A549 (cell line): Measurements from ENCODE around the gene PTPN4. TPM values are rescaled to one million over a fixed set of nuclear protein-coding genes. Genes with fewer than 3 reads are reported as not detected.

Experiments used
- ATAC-seq, 2 experiments: fragments of 200-7000 bp in 1 of 2; fragments of >200 bp in 1 of 2; cut with Nextera tagmentation in 1 of 2; cut with Tn5 transposase in 1 of 2; 3 replicates each; pipeline versions ENCODE4 v1.8.0 to v1.9.1; 2018 to 2020; ENCODE audit warnings: mild to moderate bottlenecking in 1 of 2, moderate library complexity in 1 of 2
- CTCF ChIA-PET: fragments of 300-600 bp; sonication (Branson Sonifier 250); formaldehyde crosslinking; extraction: SDS; loops from one replicate; lab custom pipeline; 2021; ENCODE audit warnings: antibody characterized with exemption, inconsistent platforms; lab: Yijun Ruan, JAX
- POLR2A ChIA-PET: fragments of 350-600 bp; formaldehyde crosslinking; extraction: SDS; loops from one replicate; lab custom pipeline; 2021; ENCODE audit warnings: antibody characterized with exemption, inconsistent platforms; lab: Yijun Ruan, JAX
- DNase-seq, 2 experiments: peaks; one replicate each; pipeline versions ENCODE4 v3.0.0 to v3.0.0-alpha.2; 2011 to 2016; ENCODE audit warnings: low read depth in 1 of 2, low spot score in 1 of 2
- FAIRE-seq: peaks from 2 replicates; lab custom pipeline; 2011; peaks lifted over from hg19 to GRCh38; lab: Jason Lieb, UNC
- H3K27ac ChIP-seq, 2 experiments: fragments of >200 bp; sonication (Bioruptor Twin); formaldehyde crosslinking; 3 replicates each; pipeline ENCODE4 v1.5.1; 2016 to 2017
- H3K4me1 ChIP-seq: fragments of >200 bp; sonication (Bioruptor Twin); formaldehyde crosslinking; 3 replicates; pipeline ENCODE4 v1.6.1; 2016
- H3K4me2 ChIP-seq: fragments of >200 bp; sonication (Bioruptor Twin); formaldehyde crosslinking; 3 replicates; pipeline ENCODE4 v1.6.1; 2016
- H3K4me3 ChIP-seq: fragments of >200 bp; sonication (Bioruptor Twin); formaldehyde crosslinking; 3 replicates; pipeline ENCODE4 v1.5.1; 2016
- H3K9me3 ChIP-seq: fragments of >200 bp; sonication (Bioruptor Twin); formaldehyde crosslinking; 3 replicates; pipeline ENCODE4 v1.6.1; 2016
- CBX2 ChIP-seq: fragments of 200-600 bp; sonication (generic); IDR thresholded peaks from 2 replicates; pipeline ENCODE4 v1.6.1; 2016; ENCODE audit warnings: low read depth, mild to moderate bottlenecking, borderline replicate concordance
- CEBPB ChIP-seq, 2 experiments: fragments of >200 bp in 1 of 2; sonication (Bioruptor Twin) in 1 of 2; formaldehyde crosslinking in 1 of 2; IDR thresholded peaks; 2 replicates each; pipeline ENCODE4 v1.6.1; 2012 to 2016
- CHD4 ChIP-seq: fragments of 200-600 bp; sonication (generic); IDR thresholded peaks from 2 replicates; pipeline ENCODE4 v1.6.1; 2016; ENCODE audit warnings: antibody characterized with exemption, mild to moderate bottlenecking, borderline replicate concordance
- EHMT2 ChIP-seq: fragments of 200-600 bp; sonication (generic); IDR thresholded peaks from 2 replicates; pipeline ENCODE4 v1.6.1; 2016; ENCODE audit warnings: antibody characterized with exemption, low read depth, mild to moderate bottlenecking, moderate library complexity
- EP300 ChIP-seq, 2 experiments: fragments of >200 bp; sonication (Bioruptor Twin); formaldehyde crosslinking; IDR thresholded peaks; 2 replicates in 1 of 2; 3 replicates in 1 of 2; pipeline ENCODE4 v1.6.1; 2016 to 2017
- ESRRA ChIP-seq: fragments of 150-350 bp; IDR thresholded peaks from 2 replicates; pipeline ENCODE4 v1.6.1; 2014; ENCODE audit warnings: mild to moderate bottlenecking, low read length, borderline replicate concordance
- FOSL2 ChIP-seq, 2 experiments: fragments of 450-650 bp in 1 of 2; fragments of >200 bp in 1 of 2; sonication (Bioruptor Twin) in 1 of 2; formaldehyde crosslinking; IDR thresholded peaks; 2 replicates each; pipeline versions ENCODE4 v1.5.0 to v1.6.1; 2016 to 2020; ENCODE audit warnings: mild to moderate bottlenecking in 1 of 2, moderate library complexity in 1 of 2
- HOXB5 ChIP-seq: fragments of 250-450 bp; sonication (Bioruptor Pico); IDR thresholded peaks from 2 replicates; pipeline ENCODE4 v1.5.0; 2020; ENCODE audit warnings: mild to moderate bottlenecking, moderate library complexity
- JUNB ChIP-seq: fragments of >200 bp; sonication (Bioruptor Twin); formaldehyde crosslinking; IDR thresholded peaks from 2 replicates; pipeline ENCODE4 v1.6.1; 2016
- KDM1A ChIP-seq: fragments of 200-600 bp; sonication (generic); IDR thresholded peaks from 2 replicates; pipeline ENCODE4 v1.6.1; 2016; ENCODE audit warnings: low read depth, mild to moderate bottlenecking
- MAZ ChIP-seq: fragments of 150-350 bp; IDR thresholded peaks from 2 replicates; pipeline ENCODE4 v1.6.1; 2014; ENCODE audit warnings: antibody characterized with exemption, low read depth, low read length, borderline replicate concordance
- NFE2L2 ChIP-seq: fragments of 150-350 bp; conservative IDR thresholded peaks from 2 replicates; pipeline ENCODE4 v1.6.1; 2014; ENCODE audit warnings: low read length
- NPAS2 ChIP-seq: fragments of 250-450 bp; sonication (Bioruptor Pico); IDR thresholded peaks from 2 replicates; pipeline ENCODE4 v1.8.0; 2022; ENCODE audit warnings: mild to moderate bottlenecking, moderate library complexity, borderline replicate concordance
- NR3C1 ChIP-seq: fragments of >200 bp; sonication (Bioruptor Twin); formaldehyde crosslinking; IDR thresholded peaks from 3 replicates; pipeline ENCODE4 v1.6.1; 2017
- POLR2A ChIP-seq: IDR thresholded peaks from 2 replicates; pipeline ENCODE4 v1.6.1; 2012; ENCODE audit warnings: mild to moderate bottlenecking, low read length
- RAD21 ChIP-seq, 2 experiments: fragments of >200 bp in 1 of 2; sonication (Bioruptor Twin) in 1 of 2; formaldehyde crosslinking in 1 of 2; IDR thresholded peaks in 1 of 2; conservative IDR thresholded peaks in 1 of 2; 2 replicates in 1 of 2; 3 replicates in 1 of 2; pipeline ENCODE4 v1.6.1; 2012 to 2018; ENCODE audit warnings: inconsistent platforms in 1 of 2
- RCOR1 ChIP-seq: fragments of 150-350 bp; IDR thresholded peaks from 2 replicates; pipeline ENCODE4 v1.6.1; 2014; ENCODE audit warnings: antibody characterized with exemption, low read length, low read depth
- RNF2 ChIP-seq: fragments of 200-600 bp; sonication (generic); IDR thresholded peaks from 2 replicates; pipeline ENCODE4 v1.6.1; 2016; ENCODE audit warnings: low read depth, mild to moderate bottlenecking, antibody characterized with exemption, moderate library complexity, borderline replicate concordance
- TP53 ChIP-seq: fragments of 250-450 bp; sonication (Bioruptor Pico); IDR thresholded peaks from 2 replicates; pipeline ENCODE4 v1.5.0; 2021; ENCODE audit warnings: mild to moderate bottlenecking, moderate library complexity
- WGBS: methylation state at CpG from one replicate; pipeline ENCODE4 v1.1.6; 2017; ENCODE audit errors: missing lambda C conversion rate; 5-methylcytosine and 5-hydroxymethylcytosine counted together
- polyA plus RNA-seq, 4 experiments: library from polyadenylated mRNA; depleted of rRNA in 3 of 4; stranded (reverse); fragments of >200 nt; fragmentation: RNase III in 1 of 4; extraction: RNeasy Plus Mini Kit Qiagen cat#74134 plus additional on column Dnase treatment in 1 of 4; gene quantifications; 2 replicates in 3 of 4; 3 replicates in 1 of 4; pipeline ENCODE4 v1.2.3, GENCODE V29; 2011 to 2017

Gene PTPN4
- polyA plus RNA-seq, 2 of the 4 experiments (the other 2 are of a cell fraction), result 14.5 to 36.6 TPM

DNA sequence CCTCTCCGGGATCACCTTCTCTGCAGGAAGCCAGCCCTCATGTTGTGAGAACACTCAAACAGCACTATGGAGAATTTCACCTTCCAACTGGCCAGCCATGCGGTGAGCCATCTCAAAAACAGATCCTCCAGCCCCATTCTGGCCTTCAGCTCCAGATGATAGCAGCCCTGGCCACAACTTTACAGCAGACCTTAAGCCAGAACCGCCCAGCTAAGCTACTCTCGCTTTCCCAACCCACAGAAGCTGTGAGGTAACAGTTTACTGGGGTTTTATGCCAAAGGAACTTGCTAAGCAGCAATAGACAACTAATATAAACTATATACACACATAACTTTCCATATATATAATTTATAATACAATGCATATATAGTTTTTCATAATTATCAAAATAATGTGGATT is 11.6 kb upstream of the PTPN4 start:
- FAIRE-seq (no peak), DNase-seq (no peak), ATAC-seq (no peak)
- WGBS, result 90% methylated on average over 4 of the region's 4 CpGs
- Histone ChIP-seq H3K9me3 (no peaks in the 10 kb centered on the region), H3K27ac (no peak overlapping the region), H3K4me2 (no peak overlapping the region), H3K4me1 (peaks cover 51% of the 10 kb centered on the region), H3K4me3 (no peak overlapping the region)
- ChIA-PET POLR2A (interaction anchor here (1.5 kb wide), 1 partner anchor 11 kb away, joined by 4 read pairs; the partner anchor contains the start of gene PTPN4), CTCF (interaction anchor here (1.2 to 3.8 kb wide), 3 partner anchors 10 to 75 kb away, joined by 4 to 16 read pairs (median 4); no protein-coding TSS in a partner anchor)
- no peak for TF ChIP-seq CEBPB (IDR thresholded peaks at IDR 0.05)
- no peak for TF ChIP-seq POLR2A
- TF ChIP-seq NFE2L2, result no peak
- TF ChIP-seq RNF2, result no peak
- no peak for TF ChIP-seq HOXB5 (CRISPR knock-in tag)
- no peak for TF ChIP-seq EHMT2
- no peak for TF ChIP-seq NR3C1
- TF ChIP-seq NPAS2 (CRISPR knock-in tag), result no peak
- no peak for TF ChIP-seq MAZ
- TF ChIP-seq CBX2, result no peak
- no peak for TF ChIP-seq TP53 (CRISPR knock-in tag)
- TF ChIP-seq EP300 (IDR thresholded peaks at IDR 0.05), result no peak
- TF ChIP-seq CHD4, result no peak
- no peak for TF ChIP-seq RCOR1
- no peak for TF ChIP-seq KDM1A
- no peak for TF ChIP-seq ESRRA

DNA sequence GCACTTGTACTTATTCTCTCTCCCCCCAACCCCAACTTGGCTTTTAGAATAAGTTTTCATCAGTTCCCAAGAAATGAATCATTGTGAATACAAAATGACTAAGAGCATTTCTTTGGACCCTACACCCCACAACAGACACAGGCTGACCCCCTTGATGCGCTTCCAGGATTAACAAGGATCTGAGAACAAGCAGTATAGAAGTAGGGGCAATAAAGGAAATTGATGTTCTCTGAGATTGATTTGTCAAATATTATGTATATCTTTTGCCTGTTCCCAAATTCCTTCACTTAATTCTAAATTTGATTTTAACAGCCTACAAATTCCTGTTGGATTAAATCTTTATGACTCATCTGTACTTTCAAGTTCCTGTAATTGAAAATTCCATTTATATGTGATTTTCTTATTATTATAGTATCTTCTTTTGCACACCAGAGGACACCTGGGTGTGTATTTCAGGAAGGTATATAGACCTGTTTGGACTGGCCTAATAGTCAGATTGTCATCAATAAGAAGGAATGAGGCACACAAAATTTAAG is 10.2 kb upstream of the PTPN4 start:
- TF ChIP-seq FOSL2 (IDR thresholded peaks at IDR 0.05), result peak; percentile 44; the same call in 1 of the 2 replicates
- no peak for TF ChIP-seq FOSL2 (CRISPR knock-in tag; IDR thresholded peaks at IDR 0.05)
- peak; percentile 77 for TF ChIP-seq JUNB
- TF ChIP-seq RAD21 (conservative IDR thresholded peaks at IDR 0.05 in 1 of 2, IDR thresholded peaks at IDR 0.05 in 1 of 2), result no peak
- Histone ChIP-seq H3K4me3 (no peak overlapping the region), H3K4me2 (peak overlapping the region; percentile 48), H3K4me1 (peaks cover 44% of the 10 kb centered on the region), H3K9me3 (no peaks in the 10 kb centered on the region), H3K27ac (peak overlapping the region in 1 of 2 experiments; percentile 48; a peak in 3 of 6 replicates)
- no peak for ATAC-seq
- no peak for DNase-seq
- 50% methylated on average over 1 of the region's 1 CpG for WGBS
- FAIRE-seq, result no peak
- ChIA-PET POLR2A (interaction anchor here (1.5 kb wide), 1 partner anchor 10 kb away, joined by 4 read pairs; the partner anchor contains the start of gene PTPN4), CTCF (interaction anchor here (1.0 to 3.8 kb wide), 2 partner anchors 47 to 73 kb away, joined by 3 to 16 read pairs; no protein-coding TSS in a partner anchor)

DNA sequence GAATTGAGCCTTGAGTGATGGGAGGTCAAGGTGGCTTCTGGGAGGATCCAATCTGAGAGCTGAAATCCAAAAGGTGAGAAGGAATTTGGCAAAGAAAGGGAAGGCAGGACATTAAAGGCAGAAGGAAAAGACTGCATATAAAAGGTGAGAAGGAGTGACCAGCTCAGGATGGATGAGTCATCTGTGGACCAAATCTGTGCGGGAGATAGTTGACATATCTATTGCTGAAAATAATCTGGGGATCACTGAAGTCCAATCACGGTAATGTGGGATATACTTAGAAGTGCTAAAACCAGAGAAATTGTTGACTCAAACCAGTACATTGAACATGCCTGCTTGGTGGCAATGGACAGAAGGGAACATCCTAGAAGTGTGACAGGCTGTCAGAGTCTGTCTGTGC is 8.0 kb upstream of the PTPN4 start:
- no peak for TF ChIP-seq FOSL2 (IDR thresholded peaks at IDR 0.05)
- peak; percentile 43; the same call in 1 of the 2 replicates for TF ChIP-seq FOSL2 (CRISPR knock-in tag; IDR thresholded peaks at IDR 0.05)
- no peak for TF ChIP-seq CEBPB (IDR thresholded peaks at IDR 0.05)
- CTCF ChIA-PET, result no interaction called here
- H3K27ac ChIP-seq, result no peak overlapping the region
- H3K9me3 ChIP-seq, result no peaks in the 10 kb centered on the region
- no peak overlapping the region for H3K4me2 ChIP-seq
- no peak for FAIRE-seq
- DNase-seq, result no peak
- H3K4me1 ChIP-seq, result peaks cover 33% of the 10 kb centered on the region
- ATAC-seq, result no peak
- POLR2A ChIA-PET, result no interaction called here
- 31% methylated on average over 2 of the region's 2 CpGs for WGBS
- no peak overlapping the region for H3K4me3 ChIP-seq
